HG03558 (cell line): ENCODE measurements around the gene PDZD8.

ENCODE experiments used
- ATAC-seq: cut with Tn5 transposase; IDR thresholded peaks from one replicate; pipeline ENCODE4 v1.9.1; 2021; ENCODE audit warnings: moderate number of reproducible peaks; ENCODE audit not compliant: unreplicated experiment; ENCODE audit errors: extremely low read depth

The PDZD8 gene

GRCh38 chr10:117375360-117376178 is at the start of gene PDZD8:
Gene PDZD8, minus strand, starts transcription at chr10:117375440. Its CDS starts 213 bp downstream, at chr10:117375227.
- ATAC-seq = peak; percentile 74

- no peak for ATAC-seq
These were observed 48.9 kb upstream of the PDZD8 start for GRCh38 chr10:117424171-117424570.

GRCh38 chr10:117421985-117422384 is 46.7 kb upstream of the PDZD8 start:
- no peak for ATAC-seq

GRCh38 chr10:117420768-117421167 is 45.5 kb upstream of the PDZD8 start:
- no peak for ATAC-seq

- ATAC-seq = no peak
These were observed 44.7 kb upstream of the PDZD8 start for GRCh38 chr10:117419921-117420320.

- no peak for ATAC-seq
These were observed 43.9 kb upstream of the PDZD8 start for GRCh38 chr10:117419159-117419558.

GRCh38 chr10:117418121-117418520 is 42.9 kb upstream of the PDZD8 start:
- no peak for ATAC-seq

- ATAC-seq = no peak
These were observed 42.0 kb upstream of the PDZD8 start for GRCh38 chr10:117417196-117417595.

GRCh38 chr10:117413928-117414618 is 38.8 kb upstream of the PDZD8 start:
- no peak for ATAC-seq

- ATAC-seq = no peak
These were observed 37.3 kb upstream of the PDZD8 start for GRCh38 chr10:117412469-117413010.

GRCh38 chr10:117411479-117412399 is 36.5 kb upstream of the PDZD8 start:
- no peak for ATAC-seq

- no peak for ATAC-seq
These were observed 35.3 kb upstream of the PDZD8 start for GRCh38 chr10:117410557-117410956.

GRCh38 chr10:117409549-117410305 is 34.5 kb upstream of the PDZD8 start:
- no peak for ATAC-seq

GRCh38 chr10:117408436-117409384 is 33.5 kb upstream of the PDZD8 start:
- no peak for ATAC-seq

- ATAC-seq = no peak
These were observed 30.5 kb upstream of the PDZD8 start for GRCh38 chr10:117405730-117406129.

GRCh38 chr10:117400329-117400728 is 25.1 kb upstream of the PDZD8 start:
- ATAC-seq = no peak

GRCh38 chr10:117399341-117400196 is 24.3 kb upstream of the PDZD8 start:
- ATAC-seq = no peak

- ATAC-seq = no peak
These were observed 22.8 kb upstream of the PDZD8 start for GRCh38 chr10:117398029-117398428.
